ENCODE measurements around the gene ADGRF1.
"Not testable (repeated sequence)": the region's sequence is repeated elsewhere in the genome, so short reads cannot be mapped to it uniquely, and the experiment has no call there.

The ADGRF1 gene

DNA sequence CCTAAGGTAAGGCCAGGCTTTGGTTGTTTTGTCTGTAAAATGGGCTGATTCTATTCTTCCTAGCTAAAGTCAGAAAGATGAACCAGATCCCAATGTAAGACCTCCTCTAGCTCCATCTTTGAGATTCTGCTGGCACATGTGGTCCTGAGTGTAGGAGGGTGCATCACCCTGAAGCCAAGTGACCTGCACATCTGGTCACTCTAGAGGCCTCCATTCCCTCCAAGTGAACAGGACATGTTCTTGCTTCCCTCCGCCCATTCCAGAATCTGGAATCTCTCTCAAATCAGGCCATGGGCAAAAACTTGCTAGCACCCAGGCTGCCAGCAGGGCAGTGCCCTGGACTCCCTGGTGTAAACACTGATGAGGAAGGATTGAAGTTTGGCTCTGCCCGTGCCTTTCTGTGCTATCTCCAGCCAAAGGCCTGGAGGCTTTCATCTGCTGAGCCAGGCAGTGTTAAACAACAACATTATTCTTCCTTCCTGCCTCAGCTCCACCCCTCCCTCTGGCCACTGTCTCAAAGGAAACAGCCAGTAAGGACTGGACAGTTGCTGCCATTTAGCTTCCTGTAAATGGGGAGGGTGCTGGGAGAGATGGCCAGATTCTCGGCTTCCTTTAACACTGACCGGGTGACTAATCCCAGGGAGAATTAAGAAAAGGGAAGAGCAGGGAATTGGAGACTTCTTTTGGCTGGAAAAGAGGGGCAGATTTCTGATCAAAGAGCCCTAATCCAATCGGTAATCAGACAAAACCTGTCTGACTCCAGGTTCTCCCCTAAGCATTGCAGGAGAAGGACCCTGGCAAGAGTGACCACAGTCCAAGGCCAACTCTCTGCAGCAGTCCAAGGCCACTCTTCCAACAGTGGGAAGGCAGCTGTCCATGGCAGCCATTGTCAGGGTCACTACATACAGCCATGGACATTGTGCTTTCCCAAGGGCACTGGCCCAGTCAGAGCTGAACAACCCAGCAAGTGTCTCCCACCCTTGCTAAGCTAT is 19.5 kb upstream of the ADGRF1 start:
- no peak for DNase-seq

DNA sequence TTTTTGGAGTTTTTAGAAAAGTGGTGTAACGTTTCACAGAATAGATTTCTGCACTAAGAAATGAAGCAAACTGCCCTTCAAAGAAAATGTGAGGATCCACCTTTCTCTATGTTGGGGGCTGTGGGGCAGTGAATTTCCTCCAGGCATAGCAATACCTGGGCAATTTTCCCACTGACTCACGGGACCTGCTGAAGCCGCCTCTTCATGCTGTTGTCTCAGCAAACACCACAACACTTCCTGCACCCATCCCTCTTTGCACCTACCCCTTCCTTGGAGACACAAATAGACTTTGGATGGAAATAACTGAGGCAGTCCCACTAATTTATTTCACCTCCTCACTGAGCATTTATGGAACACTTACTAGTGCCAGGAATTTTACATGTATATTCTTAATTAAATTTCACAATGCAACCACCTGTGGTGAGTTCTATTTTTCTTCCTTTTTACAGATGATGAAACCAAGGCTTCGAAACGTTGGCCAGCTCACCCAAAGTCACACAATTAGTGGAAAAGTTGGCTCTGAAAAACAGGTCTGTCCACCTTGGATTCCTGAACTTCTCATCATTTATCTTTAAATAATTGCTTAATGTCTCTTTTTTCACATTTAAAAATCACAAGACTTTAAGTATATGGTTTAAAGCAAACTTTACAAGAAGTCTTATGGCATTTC is 17.2 kb upstream of the ADGRF1 start:
- no peak for DNase-seq

DNA sequence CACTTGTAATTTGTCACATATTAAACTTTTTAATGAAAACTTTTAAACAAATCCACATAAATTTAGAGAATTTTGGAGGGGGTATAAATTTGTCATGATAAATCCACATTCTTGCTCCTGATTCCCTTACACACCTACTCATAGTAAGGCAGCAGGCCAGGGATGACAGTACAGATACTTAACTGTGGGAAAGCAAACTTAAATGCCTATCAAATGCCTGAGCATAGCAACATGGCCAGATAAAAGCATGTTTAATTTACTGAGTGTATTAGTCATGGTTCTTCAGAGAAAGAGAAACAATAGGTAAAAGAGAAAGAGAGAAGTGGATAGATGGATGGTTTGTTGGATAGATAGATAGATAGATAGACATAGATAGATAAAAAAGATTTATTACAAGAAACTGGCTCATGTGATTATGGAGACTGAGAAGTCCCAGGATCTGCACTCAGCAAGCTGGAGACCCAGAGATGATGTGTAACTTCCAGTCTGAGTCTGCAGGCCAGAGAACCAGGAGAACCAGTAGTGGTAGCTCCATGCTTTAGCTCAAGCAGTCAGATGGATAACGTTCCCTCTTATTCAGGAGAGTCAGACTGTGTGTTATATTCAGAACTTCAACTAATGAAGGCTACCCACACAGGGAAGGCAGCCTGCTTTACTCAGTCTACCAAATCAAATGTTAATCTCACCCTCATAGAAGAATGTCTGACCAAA is 15.9 kb upstream of the ADGRF1 start:
- no peak for DNase-seq

DNA sequence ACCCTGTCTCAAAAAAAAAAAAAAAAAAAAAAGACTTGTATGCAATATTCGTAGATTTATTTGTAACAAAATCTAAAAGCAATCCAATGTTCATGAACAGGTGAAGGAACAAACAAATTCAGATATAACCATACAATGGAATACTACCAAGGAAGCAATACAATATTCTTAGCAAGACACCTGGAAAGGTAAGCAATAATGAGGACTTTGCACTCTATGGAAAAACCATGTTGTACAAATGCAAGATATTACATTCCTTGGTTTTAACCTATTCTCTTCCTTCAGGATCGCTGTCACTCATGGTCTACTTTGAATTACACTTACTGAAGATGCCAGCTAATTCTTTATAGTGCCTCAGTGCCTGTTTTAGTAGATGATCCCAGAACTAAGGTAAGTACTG is 14.7 kb upstream of the ADGRF1 start:
- DNase-seq, result no peak

DNA sequence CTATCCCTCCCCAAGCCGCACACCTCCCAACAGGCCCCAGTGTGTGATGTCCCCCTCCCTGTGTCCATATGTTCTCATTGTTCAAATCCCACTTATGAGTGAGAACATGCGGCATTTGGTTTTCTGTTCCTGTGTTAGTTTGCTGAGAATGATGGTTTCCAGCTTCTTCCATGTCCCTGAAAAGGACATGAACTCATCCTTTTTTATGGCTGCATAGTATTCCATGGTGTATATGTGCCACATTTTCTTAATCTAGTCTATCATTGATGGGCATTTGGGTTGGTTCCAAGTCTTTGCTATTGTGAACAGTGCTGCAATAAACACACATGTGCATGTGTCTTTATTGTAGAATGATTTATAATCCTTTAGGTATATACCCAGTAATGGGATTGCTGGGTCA is 12.2 kb upstream of the ADGRF1 start:
- DNase-seq, result not testable (repeated sequence)

DNA sequence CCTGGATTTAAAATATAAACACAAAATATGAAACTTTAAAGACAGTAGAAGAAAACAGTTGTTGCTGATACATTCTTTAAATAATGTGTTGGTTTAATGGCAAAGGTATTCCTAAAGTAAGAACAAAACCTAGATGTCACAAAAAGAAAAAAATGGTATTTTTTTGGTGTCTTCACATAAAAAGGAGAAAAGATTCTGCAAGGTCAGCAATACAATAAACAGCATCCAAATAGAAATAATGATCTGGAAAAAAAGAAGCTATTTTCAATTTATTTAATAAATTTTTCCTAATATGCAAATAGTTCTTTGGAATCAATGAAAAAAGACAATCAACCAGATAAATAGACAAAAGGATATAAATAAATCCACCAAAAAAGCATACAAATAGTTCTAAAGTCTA is 6.5 kb upstream of the ADGRF1 start:
- no peak for DNase-seq

DNA sequence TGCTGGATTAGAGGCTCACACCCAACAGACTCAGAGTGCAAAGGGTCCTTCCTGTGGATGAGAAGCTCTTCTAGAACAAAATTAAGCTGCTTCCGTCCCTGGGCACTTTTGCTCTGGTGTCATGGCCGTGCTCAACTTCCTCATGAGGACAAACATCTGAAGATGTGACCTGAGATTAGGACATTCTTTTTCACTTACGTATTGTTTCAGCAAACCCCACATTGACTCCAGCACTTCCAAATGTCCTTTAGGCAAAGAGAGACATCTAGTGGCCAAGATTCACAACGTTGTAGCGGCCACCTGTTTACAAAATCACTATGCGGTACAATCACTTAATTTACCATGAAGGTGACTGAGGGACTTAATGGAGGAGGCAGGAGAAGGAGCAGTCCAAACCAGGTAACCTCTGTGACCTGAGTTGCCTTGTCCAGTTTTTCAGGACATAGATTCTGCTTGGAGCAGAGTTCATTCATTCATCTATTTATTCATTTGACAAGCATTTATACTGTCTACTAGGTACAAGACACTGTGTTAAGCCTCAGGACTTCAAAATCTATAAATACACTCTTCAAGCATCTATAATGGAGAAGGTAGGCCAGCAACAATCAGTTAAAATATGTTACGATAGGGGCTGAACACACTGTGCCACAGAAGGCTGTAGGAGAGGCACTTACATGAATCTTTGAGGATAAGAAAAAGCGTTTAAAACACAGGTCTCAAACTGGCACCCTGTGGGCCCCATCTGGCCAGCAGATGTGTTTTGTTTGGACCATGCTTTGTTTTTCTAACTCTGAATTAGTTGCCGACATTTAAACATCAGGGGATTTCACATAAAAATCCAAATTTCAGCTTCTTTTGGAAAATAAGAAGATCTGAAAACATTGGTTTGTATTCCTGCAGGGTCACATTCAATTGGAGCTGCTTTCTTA is 5.6 kb upstream of the ADGRF1 start:
- no peak for DNase-seq

DNA sequence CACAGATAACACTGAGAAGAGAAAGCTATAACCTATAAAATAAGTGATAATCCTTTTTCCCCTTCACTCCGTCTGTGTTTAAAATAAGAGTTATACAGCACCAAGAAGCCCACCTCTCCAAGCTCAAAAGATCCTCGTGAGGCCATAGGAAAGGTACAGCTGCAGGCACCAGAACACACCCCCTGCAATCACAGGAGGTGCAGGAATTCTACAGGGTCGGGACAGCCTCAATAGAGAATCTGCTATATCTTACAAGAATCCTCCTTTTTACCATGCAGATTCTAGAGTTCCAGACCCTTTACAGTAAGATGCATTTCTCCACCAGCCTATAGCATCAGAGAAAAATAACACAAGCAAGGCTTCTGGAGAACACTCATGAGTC is 5.0 kb upstream of the ADGRF1 start:
- no peak for DNase-seq

DNA sequence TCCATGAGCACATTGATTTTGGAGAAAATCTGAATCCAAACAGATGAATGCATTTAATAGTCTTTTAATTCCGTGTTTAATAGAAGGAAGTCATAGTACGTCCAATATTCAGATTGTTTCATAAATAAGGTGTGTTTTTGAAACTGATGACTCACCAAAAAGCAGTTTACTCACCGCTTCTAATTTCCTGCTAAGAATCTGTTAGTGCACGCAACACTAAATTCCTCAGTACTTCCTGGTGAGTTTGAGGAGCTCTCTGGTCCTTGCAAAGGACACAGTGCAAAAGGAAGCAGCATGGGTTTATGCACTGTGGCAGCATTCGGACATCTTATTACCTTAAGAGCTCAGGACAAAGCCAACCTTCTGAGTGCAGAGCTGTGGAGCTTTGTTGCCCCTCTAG is 2.3 kb upstream of the ADGRF1 start:
- no peak for DNase-seq

DNA sequence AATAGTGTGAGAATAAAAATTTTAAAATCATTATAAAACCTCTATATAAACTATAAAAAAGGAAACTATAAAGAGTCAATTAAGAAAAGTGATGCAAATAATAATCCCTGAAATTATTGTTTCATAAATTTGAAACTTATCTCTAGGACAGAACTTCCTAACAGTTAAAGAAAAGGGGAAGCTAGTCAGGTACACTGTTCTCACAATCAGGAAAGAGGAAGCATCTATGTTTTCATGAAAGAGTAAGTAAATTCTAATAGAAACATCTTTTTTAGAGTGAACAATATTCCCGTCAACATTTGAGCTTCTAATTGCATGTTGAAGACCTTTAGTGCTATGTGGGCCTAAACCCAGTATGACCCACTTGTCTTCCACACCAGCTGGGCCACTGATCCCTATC is 1.2 kb upstream of the ADGRF1 start:
- no peak for DNase-seq

DNA sequence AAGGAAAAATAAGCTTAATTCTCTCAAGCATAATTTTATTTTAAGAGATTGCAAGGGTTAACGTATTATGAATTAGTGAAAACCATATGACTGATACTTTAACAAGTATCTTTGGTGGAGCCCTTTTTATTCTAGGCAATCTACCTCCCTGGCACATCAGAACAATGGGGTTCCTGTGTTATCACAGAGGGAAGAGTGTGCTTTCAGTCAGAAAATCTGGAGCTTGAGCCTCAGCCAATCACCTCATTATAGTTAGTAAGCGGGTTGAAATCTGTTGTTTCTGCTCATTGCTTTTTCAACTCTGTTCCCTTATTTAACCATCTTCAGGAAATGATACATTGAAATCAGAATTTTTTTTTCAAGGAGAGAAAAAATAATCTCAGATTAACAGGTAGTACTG is 391 bp downstream of the ADGRF1 start:
- DNase-seq, result no peak

DNA sequence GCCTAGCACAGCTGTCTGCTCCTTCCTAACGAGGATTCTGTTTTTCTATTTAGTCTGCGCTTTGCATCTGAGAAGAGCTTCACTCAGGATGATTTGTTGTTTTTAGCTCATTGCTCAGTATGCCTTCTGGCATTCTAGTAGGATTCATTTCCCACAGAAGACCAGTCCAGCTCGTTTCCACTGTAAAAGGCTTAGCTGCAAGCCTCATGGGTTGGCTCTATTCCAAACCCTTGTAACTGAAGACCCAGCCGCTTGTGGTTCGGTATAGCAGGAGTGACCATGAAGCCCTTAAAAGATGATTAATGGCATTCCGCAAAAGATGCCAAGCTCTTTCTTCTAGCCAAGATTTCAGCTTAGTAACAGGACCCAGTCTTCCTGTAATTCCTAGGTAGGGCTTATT is 7.2 kb downstream of the ADGRF1 start:
- no peak for DNase-seq

DNA sequence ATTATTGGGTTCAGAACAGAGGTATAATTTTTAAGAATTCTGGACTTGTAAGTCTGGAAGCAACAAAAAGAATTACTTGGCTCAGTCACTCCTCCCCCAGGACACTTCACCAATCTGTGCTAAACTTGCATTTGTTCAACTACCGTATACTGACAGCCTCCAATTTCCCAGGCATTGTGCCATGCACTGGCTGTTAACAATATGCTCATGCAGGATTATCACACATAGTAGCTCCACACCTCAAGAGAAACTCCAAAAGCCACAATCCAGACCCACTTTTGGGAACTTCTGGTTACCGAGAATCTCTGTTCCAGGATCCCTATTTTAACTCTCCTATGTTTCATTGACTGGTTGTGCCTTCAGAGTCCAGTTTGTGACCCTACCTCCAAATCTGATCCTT is 7.7 kb downstream of the ADGRF1 start:
- DNase-seq, result no peak

DNA sequence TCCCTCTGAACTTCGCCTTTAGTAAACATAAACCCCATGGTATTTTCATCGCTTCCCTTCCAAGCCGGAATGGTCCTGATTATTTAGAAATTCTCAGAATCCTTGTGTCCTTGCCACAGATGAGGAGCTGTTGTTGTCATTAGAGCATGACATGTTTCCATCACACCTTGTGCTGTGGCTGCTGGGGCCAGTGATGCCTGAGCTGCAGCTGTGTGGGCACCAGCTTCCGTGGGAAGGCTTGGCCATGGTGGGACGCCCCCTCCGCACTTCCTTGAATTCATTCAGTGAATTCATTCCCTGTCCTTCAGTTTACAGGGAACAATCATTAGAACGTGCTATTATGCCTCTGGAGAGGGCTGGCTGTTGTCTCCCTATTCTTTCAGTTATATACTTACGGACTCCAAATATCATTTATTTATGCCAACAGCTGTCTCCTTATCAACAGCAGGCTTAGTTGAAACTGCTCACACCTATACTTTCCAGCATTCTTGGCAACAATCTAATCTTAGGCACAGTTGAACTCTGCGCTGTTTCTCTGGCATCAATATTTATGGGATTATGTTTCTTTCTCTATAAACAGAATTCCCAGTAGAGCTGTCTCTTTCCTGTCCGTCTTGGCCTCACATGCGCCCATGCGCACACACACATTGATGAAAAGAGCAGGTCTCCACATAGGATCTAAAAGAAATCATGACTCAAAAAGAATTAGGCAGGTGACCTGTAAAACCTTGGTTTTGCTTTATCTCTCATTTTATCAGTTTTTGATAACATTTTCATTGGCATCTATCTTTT is 9.0 kb downstream of the ADGRF1 start:
- no peak for DNase-seq

DNA sequence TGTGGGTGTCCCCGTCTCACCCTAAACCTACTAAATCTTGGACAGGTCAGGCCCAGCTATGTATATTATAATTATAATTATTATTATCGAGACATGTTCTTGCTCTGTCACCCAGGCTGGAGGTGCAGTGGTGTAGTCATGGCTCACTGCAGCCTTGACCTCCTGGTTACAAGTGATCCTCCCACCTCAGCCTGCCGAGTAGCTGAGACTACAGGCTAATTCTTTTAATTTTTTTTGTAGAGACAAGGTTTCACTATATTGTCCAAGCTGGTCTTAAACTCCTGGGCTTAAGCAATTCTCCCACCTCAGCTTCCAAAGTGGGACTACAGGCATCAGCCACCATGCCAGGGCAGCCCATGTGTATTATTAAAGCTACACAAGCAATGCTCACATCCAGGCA is 10.5 kb downstream of the ADGRF1 start:
- DNase-seq, result no peak

DNA sequence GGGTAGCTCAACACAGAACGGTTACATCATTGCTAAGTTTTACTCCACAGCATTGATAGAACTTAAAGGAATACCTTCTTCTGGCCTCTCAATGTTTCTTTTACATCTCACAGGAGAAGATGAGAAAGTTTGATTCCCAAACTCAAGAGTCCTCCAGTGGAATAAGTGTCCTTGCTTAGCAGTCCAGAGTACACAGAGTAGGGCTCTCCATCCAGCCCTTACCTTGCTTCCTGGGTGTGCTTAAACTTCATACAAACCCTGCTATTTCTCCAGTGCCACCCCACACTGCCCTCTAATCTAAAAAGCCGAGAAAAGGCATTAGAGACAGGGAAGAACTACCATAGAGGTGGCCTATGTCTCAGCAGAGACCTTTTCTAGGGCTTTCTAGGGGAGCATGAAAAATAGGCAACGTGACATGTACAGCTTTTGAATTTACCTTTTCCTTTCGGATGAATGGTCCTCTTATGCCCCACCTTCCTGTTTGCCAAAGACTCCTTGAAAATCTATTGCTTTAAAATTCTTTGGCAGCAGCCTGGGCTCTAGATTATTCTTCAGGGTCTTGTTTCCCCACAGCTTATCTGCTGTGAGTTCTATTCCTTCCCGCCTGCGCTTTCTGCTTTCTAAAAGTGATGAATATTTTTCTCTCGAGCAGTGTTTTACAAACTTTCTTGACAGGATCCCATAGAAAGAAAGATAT is 12.1 kb downstream of the ADGRF1 start:
- DNase-seq, result no peak

DNA sequence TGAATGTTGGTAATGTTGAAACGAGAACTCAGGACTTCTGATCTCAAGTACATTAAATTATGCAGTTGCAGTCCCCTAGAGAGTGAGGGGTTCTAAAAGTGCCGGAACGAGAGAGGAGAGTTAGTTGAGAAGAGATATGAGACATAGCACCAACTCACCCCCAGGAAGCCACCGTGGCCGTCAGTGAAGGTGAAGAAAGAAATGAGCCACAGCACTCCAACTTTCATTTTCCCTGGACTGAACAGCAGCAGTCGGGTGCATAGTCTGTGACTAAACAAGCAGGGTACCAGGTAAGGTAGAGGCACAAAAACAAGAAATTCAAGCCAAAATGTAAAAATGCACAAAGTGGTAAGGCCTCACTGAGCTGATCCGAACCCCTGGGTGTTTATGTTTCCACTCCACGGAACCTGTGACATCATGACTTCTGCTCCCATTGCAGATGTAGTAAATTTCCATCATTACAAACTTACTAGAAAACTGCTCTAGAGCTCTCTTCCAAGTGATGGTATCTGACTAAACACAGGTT is 13.2 kb downstream of the ADGRF1 start:
- no peak for DNase-seq

DNA sequence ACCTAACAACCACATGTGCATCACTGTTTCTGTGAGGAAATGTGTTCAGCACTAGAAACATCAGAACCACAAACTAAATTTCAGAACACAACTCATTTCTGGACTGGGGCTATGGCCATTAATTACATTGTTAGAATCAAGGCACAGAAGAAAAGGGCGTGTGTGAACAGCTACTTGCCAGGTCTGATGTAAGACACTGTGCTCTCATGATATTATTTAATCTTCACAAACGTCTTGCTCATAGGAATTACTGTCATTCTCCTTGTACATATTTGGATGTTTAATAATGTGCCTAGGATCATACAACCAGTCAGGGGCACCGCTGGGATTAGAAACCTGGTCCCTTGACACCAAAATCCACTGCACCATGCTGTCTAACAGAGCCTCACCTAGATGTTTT is 14.8 kb downstream of the ADGRF1 start:
- DNase-seq, result no peak

DNA sequence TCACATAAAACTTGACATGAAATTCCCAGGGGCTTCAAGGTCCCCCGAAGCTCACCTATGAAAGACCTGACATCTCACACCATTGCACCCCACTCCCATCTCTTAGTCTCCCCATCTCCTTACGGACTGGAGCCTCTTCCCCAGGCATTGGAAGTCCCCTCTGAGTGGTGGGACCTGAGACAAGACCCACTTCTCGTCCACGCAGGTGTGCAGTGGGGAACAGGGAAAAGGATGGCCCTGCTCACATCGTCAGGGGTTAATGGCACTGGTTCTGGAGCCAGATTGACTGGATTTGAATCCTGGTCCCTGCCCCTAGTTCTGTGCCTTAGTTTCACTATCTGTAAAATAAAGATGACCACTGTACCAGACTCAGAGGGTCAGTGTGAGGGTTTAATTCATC is 15.5 kb downstream of the ADGRF1 start:
- no peak for DNase-seq

DNA sequence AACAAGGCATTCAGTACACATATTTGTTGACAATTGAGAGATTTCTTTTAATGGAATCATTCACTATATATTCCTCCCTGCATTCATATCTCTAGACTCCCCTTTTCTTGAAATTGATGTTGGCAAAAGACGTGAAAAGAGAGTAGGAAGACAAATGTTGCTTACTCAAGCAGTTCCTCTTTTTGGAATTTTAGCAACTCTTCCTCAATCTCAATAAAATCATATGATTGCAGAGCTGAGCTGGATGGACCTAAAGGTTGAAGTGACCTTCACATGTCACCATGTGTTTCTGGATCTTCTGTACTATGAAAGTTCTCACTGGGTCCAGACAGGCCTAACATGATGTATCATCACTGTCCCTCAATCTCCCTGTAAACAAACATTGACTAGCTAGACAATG is 18.6 kb downstream of the ADGRF1 start:
- DNase-seq, result no peak

DNA sequence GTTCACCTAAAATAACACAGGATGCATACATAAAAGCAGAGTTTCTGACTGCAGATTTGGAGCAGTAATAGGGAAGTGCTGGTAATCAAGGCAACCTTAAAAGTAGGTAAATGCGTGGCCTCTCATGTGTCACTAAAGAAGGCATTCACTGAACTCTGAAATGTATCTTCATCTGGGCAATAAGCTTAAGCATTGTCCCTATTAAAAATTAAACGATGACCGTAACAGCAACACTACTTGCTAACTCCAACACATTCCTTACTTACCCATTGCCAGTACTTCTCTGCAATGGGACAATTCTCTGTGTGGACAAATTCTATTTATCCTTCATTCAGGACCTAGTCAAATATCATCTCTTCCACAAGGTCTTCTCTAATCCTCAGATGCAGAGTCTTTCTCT is 19.9 kb downstream of the ADGRF1 start:
- DNase-seq, result no peak

All from stimulated activated CD4-positive, alpha-beta T cell treated with anti-CD3 and anti-CD28 coated beads, Interleukin-12 subunit alpha, Interleukin-12 subunit beta, amount 100 ng/mL, for 4 hours (primary cell).